Cardiac muscle cell (in vitro differentiated cells and primary cell): Measurements from ENCODE around the gene KCNJ14. TPM values are rescaled to one million over a fixed set of nuclear protein-coding genes. Genes with fewer than 3 reads are reported as not detected.

ENCODE experiments used
- DNase-seq, 2 donors: peaks; one replicate each; pipeline versions ENCODE4 v3.0.0 to v3.0.0-alpha.2; 2010 to 2017; ENCODE audit warnings: low read depth in 1 of 2, low spot score in 1 of 2
- H3K27ac ChIP-seq: fragments of 200-600 bp; sonication (generic); 2 replicates; pipeline ENCODE4 v1.5.1; 2016
- H3K27me3 ChIP-seq: fragments of 200-600 bp; sonication (generic); 2 replicates; pipeline ENCODE4 v1.6.0; 2016; ENCODE audit warnings: control low read depth
- H3K36me3 ChIP-seq: fragments of 200-600 bp; sonication (generic); 2 replicates; pipeline ENCODE4 v1.5.1; 2016; ENCODE audit warnings: control low read depth
- H3K4me1 ChIP-seq: fragments of 200-600 bp; sonication (generic); 2 replicates; pipeline ENCODE4 v1.8.1; 2017; ENCODE audit warnings: low read depth, mild to moderate bottlenecking, mixed run types
- H3K4me3 ChIP-seq: fragments of 200-600 bp; sonication (generic); 2 replicates; pipeline ENCODE4 v1.5.1; 2016; ENCODE audit warnings: mild to moderate bottlenecking
- H3K9me3 ChIP-seq: fragments of 200-600 bp; sonication (generic); 2 replicates; pipeline ENCODE4 v1.5.1; 2017; ENCODE audit warnings: low read depth, mild to moderate bottlenecking, control low read depth
- CTCF ChIP-seq: IDR thresholded peaks from 2 replicates; pipeline ENCODE4 v1.5.1; 2012; ENCODE audit warnings: low read depth, mild to moderate bottlenecking, low read length
- polyA plus RNA-seq: library from polyadenylated mRNA; unstranded; fragments of >200 nt; fragmentation: Nextera tagmentation; extraction: Ambion mirVana; gene quantifications from 2 replicates; pipeline ENCODE4 v1.2.1, GENCODE V29; 2016
- total RNA-seq: library from RNA; depleted of rRNA; stranded (reverse); fragments of >200 nt; gene quantifications from 2 replicates; pipeline ENCODE4 v1.2.3, GENCODE V29; 2016

Gene KCNJ14
- total and polyA plus RNA-seq, 2 experiments from 2014 or later, result 0.61 to 1.7 TPM

GRCh38 chr19:48473161-48473966 is 18.0 kb downstream of the KCNJ14 start:
- TF ChIP-seq CTCF, result no peak
- no peaks in the 10 kb centered on the region for H3K27me3 ChIP-seq
- H3K4me3 ChIP-seq, result no peak overlapping the region
- H3K36me3 ChIP-seq, result peaks cover 68% of the 10 kb centered on the region
- no peak for DNase-seq
- peaks cover 5% of the 10 kb centered on the region for H3K4me1 ChIP-seq
- no peaks in the 10 kb centered on the region for H3K9me3 ChIP-seq
- no peak overlapping the region for H3K27ac ChIP-seq

DNA sequence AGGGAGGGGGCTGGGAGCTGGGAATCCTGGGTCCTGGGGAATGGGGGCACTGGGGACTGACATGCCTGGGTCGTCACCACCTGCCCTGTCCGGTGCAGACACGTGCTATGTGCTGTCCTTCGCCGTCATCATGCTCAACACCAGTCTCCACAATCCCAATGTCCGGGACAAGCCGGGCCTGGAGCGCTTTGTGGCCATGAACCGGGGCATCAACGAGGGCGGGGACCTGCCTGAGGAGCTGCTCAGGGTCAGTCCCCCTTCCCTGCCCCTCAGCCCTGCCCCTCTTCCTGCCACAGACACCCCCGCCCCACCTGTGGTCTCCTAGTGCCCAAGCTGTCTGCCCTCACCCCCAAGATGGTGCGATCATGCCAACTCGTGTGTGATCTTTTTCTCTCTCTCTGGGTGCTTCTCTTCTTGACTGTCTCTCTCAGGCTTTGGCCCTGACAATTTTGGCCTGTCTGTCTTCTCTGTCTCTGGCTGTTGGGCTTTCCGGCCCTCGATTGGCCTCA is 18.8 kb downstream of the KCNJ14 start:
- Histone ChIP-seq H3K9me3 (no peaks in the 10 kb centered on the region), H3K4me1 (peaks cover 5% of the 10 kb centered on the region), H3K4me3 (no peak overlapping the region), H3K27ac (no peak overlapping the region), H3K36me3 (peaks cover 68% of the 10 kb centered on the region), H3K27me3 (no peaks in the 10 kb centered on the region)
- no peak for DNase-seq
- TF ChIP-seq CTCF, result no peak

GRCh38 chr19:48475369-48476068 is 20.1 kb downstream of the KCNJ14 start:
- Histone ChIP-seq H3K36me3 (peaks cover 67% of the 10 kb centered on the region), H3K9me3 (no peaks in the 10 kb centered on the region), H3K27me3 (no peaks in the 10 kb centered on the region), H3K4me3 (no peak overlapping the region), H3K4me1 (no peaks in the 10 kb centered on the region), H3K27ac (no peak overlapping the region)
- TF ChIP-seq CTCF, result no peak
- no peak for DNase-seq

DNA sequence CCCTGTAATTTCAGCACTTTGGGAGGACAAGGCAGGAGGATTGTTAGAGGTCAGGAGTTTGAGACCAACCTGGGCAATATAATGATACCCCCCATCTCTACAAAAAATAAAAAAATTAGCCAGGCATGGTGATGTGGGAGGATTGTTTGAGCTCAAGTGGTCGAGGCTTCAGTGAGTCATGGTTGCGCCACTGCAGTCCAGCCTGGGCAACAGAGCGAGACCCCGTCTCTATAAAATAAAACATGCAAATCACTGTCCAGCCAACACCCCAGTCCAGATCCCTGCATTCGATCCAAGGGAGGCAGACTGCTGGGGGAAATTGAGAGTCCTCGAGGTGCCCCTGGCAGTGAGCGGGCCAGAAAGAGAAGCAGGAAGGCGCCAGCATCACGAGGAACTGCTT is 20.8 kb downstream of the KCNJ14 start:
- Histone ChIP-seq H3K27ac (no peak overlapping the region), H3K27me3 (no peaks in the 10 kb centered on the region), H3K9me3 (no peaks in the 10 kb centered on the region), H3K4me3 (no peak overlapping the region), H3K36me3 (peaks cover 60% of the 10 kb centered on the region), H3K4me1 (no peaks in the 10 kb centered on the region)
- DNase-seq, result no peak
- no peak for TF ChIP-seq CTCF

- Histone ChIP-seq H3K27ac (no peak overlapping the region), H3K9me3 (no peaks in the 10 kb centered on the region), H3K27me3 (no peaks in the 10 kb centered on the region), H3K4me3 (no peak overlapping the region), H3K4me1 (no peaks in the 10 kb centered on the region), H3K36me3 (peaks cover 50% of the 10 kb centered on the region)
- no peak for DNase-seq
- no peak for TF ChIP-seq CTCF
Measured at GRCh38 chr19:48477067-48477685, 21.8 kb downstream of the KCNJ14 start.
